Esophagus muscularis mucosa (tissue), 4 donors: ENCODE data around the gene ZNF622. TPM values are rescaled to one million over a fixed set of nuclear protein-coding genes. Genes with fewer than 3 reads are reported as not detected.

Source experiments
- DNase-seq: peaks from one replicate; pipeline ENCODE4 v3.0.0-alpha.2; 2017; ENCODE audit errors: extremely low spot score
- H3K27ac ChIP-seq, 4 donors: fragments of 200-600 bp; sonication (generic); replicated peaks in 1 of 4; 1 replicate in 3 of 4; 2 replicates in 1 of 4; pipeline ENCODE4 v1.5.1; 2016 to 2019; ENCODE audit warnings: mild to moderate bottlenecking in 1 of 4
- H3K27me3 ChIP-seq, 4 donors: fragments of 200-600 bp; sonication (generic); one replicate each; pipeline versions ENCODE4 v1.5.1 to v1.6.0; 2016 to 2019
- H3K36me3 ChIP-seq, 4 donors: fragments of 200-600 bp; sonication (generic); one replicate each; pipeline ENCODE4 v1.5.1; 2016 to 2019
- H3K4me1 ChIP-seq, 4 donors: fragments of 200-600 bp; sonication (generic); one replicate each; pipeline ENCODE4 v1.5.1; 2016 to 2019
- H3K4me3 ChIP-seq, 4 donors: fragments of 200-600 bp; sonication (generic); 1 replicate in 2 of 4; 2 replicates in 2 of 4; pipeline ENCODE4 v1.5.1; 2016 to 2019; ENCODE audit warnings: mild to moderate bottlenecking in 4 of 4, moderate library complexity in 1 of 4
- H3K9me3 ChIP-seq, 4 donors: fragments of 200-600 bp; sonication (generic); 1 replicate in 3 of 4; 2 replicates in 1 of 4; pipeline ENCODE4 v1.5.1; 2016 to 2019
- CTCF ChIP-seq, 3 experiments: fragments of 200-600 bp in 2 of 3; fragments of 450-650 bp in 1 of 3; sonication (generic) in 2 of 3; IDR thresholded peaks; one replicate each; pipeline ENCODE4 v1.5.1; 2017 to 2019; ENCODE audit warnings: antibody characterized with exemption in 3 of 3, mild to moderate bottlenecking in 2 of 3, moderate library complexity in 1 of 3
- EP300 ChIP-seq: sonication (generic); formaldehyde crosslinking; IDR thresholded peaks from one replicate; pipeline ENCODE4 v1.6.1; 2017; ENCODE audit warnings: antibody characterized with exemption
- POLR2A ChIP-seq: fragments of 450-650 bp; IDR thresholded peaks from one replicate; pipeline ENCODE4 v1.6.1; 2017; ENCODE audit warnings: antibody characterized with exemption, moderate library complexity, mild to moderate bottlenecking, low read depth
- POLR2AphosphoS5 ChIP-seq, 2 donors: sonication (generic); formaldehyde crosslinking; IDR thresholded peaks; one replicate each; pipeline ENCODE4 v1.6.1; 2017; ENCODE audit warnings: antibody characterized with exemption in 2 of 2
- WGBS: methylation state at CpG from one replicate; pipeline ENCODE4 v1.1.5; 2018; 5-methylcytosine and 5-hydroxymethylcytosine counted together
- intact Hi-C: fragments of 100-400 bp; cut with DNase I; formaldehyde crosslinking; loops from one replicate; pipeline ENCODE4 v1.15.1; 2023
- total RNA-seq, 4 donors: library from RNA; depleted of rRNA; stranded (reverse); fragments of >200 nt; gene quantifications; one replicate each; pipeline versions ENCODE4 v1.1.0 to v1.2.1, GENCODE V29; 2016

ZNF622 gene
- total RNA-seq, 4 donors from 2014 or later = 25.3 to 31.7 (median 28.4) TPM

GRCh38 chr5:16471387-16471786, 5.8 kb upstream of the ZNF622 start:
- H3K4me3 ChIP-seq = no peak overlapping the region
- DNase-seq = no peak
- TF ChIP-seq EP300 = no peak
- no peak for TF ChIP-seq POLR2AphosphoS5 (IDR thresholded peaks at IDR 0.05)
- TF ChIP-seq CTCF (IDR thresholded peaks at IDR 0.05) = no peak
- no peak for TF ChIP-seq POLR2A
- H3K27me3 ChIP-seq = no peaks in the 10 kb centered on the region
- peaks cover 0 to 3% (median 0%) of the 10 kb centered on the region in 4 donors for H3K36me3 ChIP-seq
- H3K27ac ChIP-seq = no peak overlapping the region
- intact Hi-C loops = no loop called here
- no peaks in the 10 kb centered on the region for H3K9me3 ChIP-seq
- H3K4me1 ChIP-seq = peaks cover 16 to 22% (median 19%) of the 10 kb centered on the region in 4 donors
- 66% methylated on average over 3 of the region's 3 CpGs for WGBS

- WGBS = 59% methylated on average over 3 of the region's 3 CpGs
- Histone ChIP-seq H3K4me3 (no peak overlapping the region), H3K36me3 (peaks cover 0 to 10% (median 9%) of the 10 kb centered on the region in 4 donors), H3K9me3 (no peaks in the 10 kb centered on the region), H3K4me1 (peaks cover 36 to 46% (median 41%) of the 10 kb centered on the region in 4 donors), H3K27ac (peak overlapping the region; percentile 77 to 88 (median 84)), H3K27me3 (no peaks in the 10 kb centered on the region)
- peak in 1 of 2 donors; percentile 8 for TF ChIP-seq POLR2AphosphoS5 (IDR thresholded peaks at IDR 0.05)
- TF ChIP-seq POLR2A = no peak
- intact Hi-C loops = no loop called here
- DNase-seq = no peak
Measured at GRCh38 chr5:16467363-16468219, 2.0 kb upstream of the ZNF622 start.

GRCh38 chr5:16464664-16465543, 696 bp downstream of the ZNF622 start:
- Histone ChIP-seq H3K27me3 (no peaks in the 10 kb centered on the region), H3K4me3 (peak overlapping the region; percentile 90 to 94 (median 93)), H3K36me3 (peaks cover 13 to 37% (median 34%) of the 10 kb centered on the region in 4 donors), H3K4me1 (peaks cover 62 to 73% (median 66%) of the 10 kb centered on the region in 4 donors), H3K9me3 (no peaks in the 10 kb centered on the region), H3K27ac (peak overlapping the region; percentile 77 to 88 (median 84))
- no peak for DNase-seq
- intact Hi-C loops = no loop called here
- WGBS = 8% methylated on average over 40 of the region's 40 CpGs
- no peak for TF ChIP-seq POLR2AphosphoS5 (IDR thresholded peaks at IDR 0.05)
- no peak for TF ChIP-seq CTCF (IDR thresholded peaks at IDR 0.05)
- no peak for TF ChIP-seq POLR2A
- TF ChIP-seq EP300 = no peak

GRCh38 chr5:16464231-16464630, 1.4 kb downstream of the ZNF622 start:
- intact Hi-C loops = no loop called here
- H3K4me1 ChIP-seq = peaks cover 62 to 80% (median 72%) of the 10 kb centered on the region in 4 donors

More at GRCh38 chr5:16464231-16464630, 1.4 kb downstream of the ZNF622 start:
- WGBS = 100% methylated on average over 1 of the region's 1 CpG
- Histone ChIP-seq H3K9me3 (no peaks in the 10 kb centered on the region), H3K27ac (no peak overlapping the region), H3K27me3 (no peaks in the 10 kb centered on the region), H3K36me3 (peaks cover 13 to 43% (median 36%) of the 10 kb centered on the region in 4 donors), H3K4me3 (peak overlapping the region; percentile 90 to 94 (median 93))
- no peak for DNase-seq
- TF ChIP-seq POLR2AphosphoS5 (IDR thresholded peaks at IDR 0.05) = no peak
- TF ChIP-seq POLR2A = no peak
- TF ChIP-seq CTCF (IDR thresholded peaks at IDR 0.05) = no peak
- TF ChIP-seq EP300 = no peak
